Measurements from ENCODE around the gene GAK. TPM values are rescaled to one million over a fixed set of nuclear protein-coding genes. Genes with fewer than 3 reads are reported as not detected.

GAK gene
- total RNA-seq, 1 donor from 2014 or later = 19.8 TPM

DNA sequence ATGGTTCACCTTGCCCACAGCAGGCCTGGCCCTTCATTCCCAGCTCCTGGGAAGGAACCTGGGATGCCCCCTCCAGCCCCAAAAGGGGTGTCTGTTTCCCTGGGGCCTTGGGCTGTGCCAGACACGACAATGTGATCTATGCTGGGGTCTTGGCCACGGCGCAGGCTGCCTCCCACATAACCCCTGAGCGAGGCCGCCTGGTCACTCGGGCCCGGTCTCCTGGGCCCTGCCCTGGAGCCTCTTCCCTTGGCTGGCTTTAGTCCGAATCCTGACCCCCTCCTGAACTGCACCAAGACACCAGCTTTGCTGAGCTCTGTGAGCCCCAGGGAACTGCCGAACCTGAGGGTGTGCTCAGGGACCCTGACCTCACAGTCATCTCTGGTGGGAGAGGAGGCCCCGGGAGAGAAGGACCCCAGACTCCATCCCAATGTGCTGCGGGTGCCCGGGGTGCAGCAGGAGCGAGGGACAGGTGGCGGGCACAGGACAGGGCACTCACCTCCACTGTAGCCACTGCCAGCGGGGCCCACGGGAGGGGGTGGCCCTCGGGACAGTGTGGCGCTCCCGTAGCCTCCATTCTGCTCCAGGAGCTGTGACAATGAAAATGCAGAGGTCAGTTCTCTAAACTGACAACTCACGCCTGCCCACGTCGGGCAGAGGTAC is 42.0 kb downstream of the GAK start:
- Histone ChIP-seq H3K27me3 (ENCODE audit: control insufficient read depth in 3 of 3, insufficient read depth in 3 of 3, low read length in 3 of 3) (no peaks in the 10 kb centered on the region), H3K9ac (ENCODE audit: low read depth in 1 of 3, low read length in 3 of 3) (no peak overlapping the region), H3K4me3 (ENCODE audit: low read length in 3 of 3) (no peak overlapping the region), H3K36me3 (ENCODE audit: control insufficient read depth in 3 of 3, insufficient read depth in 3 of 3, low read length in 3 of 3) (peaks cover 36 to 56% (median 48%) of the 10 kb centered on the region in 3 donors), H3K27ac (ENCODE audit: low read depth, low read length) (no peak overlapping the region), H3K4me1 (ENCODE audit: control insufficient read depth in 3 of 3, insufficient read depth in 3 of 3, low read length in 3 of 3) (peaks cover 0 to 2% (median 0%) of the 10 kb centered on the region in 3 donors), H3K9me3 (ENCODE audit: control insufficient read depth in 3 of 3, low read length in 3 of 3) (no peaks in the 10 kb centered on the region)

DNA sequence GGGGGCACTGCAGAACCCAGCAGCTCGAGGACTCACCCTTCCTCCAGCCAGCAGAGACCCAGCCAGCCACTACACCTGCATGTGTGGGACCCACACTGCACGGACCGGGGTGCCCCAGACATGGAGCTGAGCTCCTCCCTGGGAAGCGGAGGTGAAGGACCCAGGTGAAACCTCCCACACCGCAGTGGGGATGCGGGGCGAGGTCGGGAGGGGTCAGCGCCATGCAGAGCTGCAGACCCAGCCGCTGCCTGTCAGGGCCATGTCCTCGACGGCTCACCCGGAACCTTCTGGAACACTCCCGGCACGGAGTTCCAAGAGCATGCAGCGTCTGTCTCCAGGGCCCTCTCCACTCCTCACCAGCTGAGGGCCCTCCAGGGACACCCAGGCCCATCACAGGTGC is 42.6 kb downstream of the GAK start:
- Histone ChIP-seq H3K36me3 (ENCODE audit: control insufficient read depth in 3 of 3, insufficient read depth in 3 of 3, low read length in 3 of 3) (peaks cover 41 to 53% (median 49%) of the 10 kb centered on the region in 3 donors), H3K27me3 (ENCODE audit: control insufficient read depth in 3 of 3, insufficient read depth in 3 of 3, low read length in 3 of 3) (no peaks in the 10 kb centered on the region), H3K27ac (ENCODE audit: low read depth, low read length) (no peak overlapping the region), H3K4me1 (ENCODE audit: control insufficient read depth in 3 of 3, insufficient read depth in 3 of 3, low read length in 3 of 3) (peaks cover 0 to 2% (median 0%) of the 10 kb centered on the region in 3 donors), H3K9me3 (ENCODE audit: control insufficient read depth in 3 of 3, low read length in 3 of 3) (no peaks in the 10 kb centered on the region), H3K4me3 (ENCODE audit: low read length in 3 of 3) (no peak overlapping the region), H3K9ac (ENCODE audit: low read depth in 1 of 3, low read length in 3 of 3) (no peak overlapping the region)

DNA sequence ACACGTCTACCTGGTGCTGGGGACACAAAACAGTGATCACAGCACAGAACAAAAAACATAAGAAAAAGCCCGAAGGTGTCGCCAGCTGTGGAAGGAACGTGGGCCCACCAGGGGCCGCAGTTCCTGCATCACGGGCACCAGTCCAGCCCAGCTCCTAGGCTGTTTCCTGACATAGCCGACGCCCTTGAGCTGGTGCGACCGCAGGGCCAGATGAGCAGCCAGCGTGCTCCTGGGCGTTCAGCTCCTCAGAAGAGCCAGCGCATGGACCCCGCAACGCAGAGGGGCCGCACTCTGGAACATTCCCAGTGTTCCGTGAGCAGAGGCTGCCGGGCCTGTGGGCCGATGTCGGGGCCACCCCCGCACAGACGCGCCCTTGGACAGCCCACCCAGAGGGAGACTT is 44.1 kb downstream of the GAK start:
- H3K36me3 ChIP-seq (ENCODE audit: control insufficient read depth in 3 of 3, insufficient read depth in 3 of 3, low read length in 3 of 3) = peaks cover 45 to 60% (median 56%) of the 10 kb centered on the region in 3 donors
- H3K9ac ChIP-seq (ENCODE audit: low read depth in 1 of 3, low read length in 3 of 3) = no peak overlapping the region
- H3K4me1 ChIP-seq (ENCODE audit: control insufficient read depth in 3 of 3, insufficient read depth in 3 of 3, low read length in 3 of 3) = peaks cover 0 to 2% (median 0%) of the 10 kb centered on the region in 3 donors
- H3K27me3 ChIP-seq (ENCODE audit: control insufficient read depth in 3 of 3, insufficient read depth in 3 of 3, low read length in 3 of 3) = no peaks in the 10 kb centered on the region
- no peak overlapping the region for H3K27ac ChIP-seq (ENCODE audit: low read depth, low read length)
- H3K9me3 ChIP-seq (ENCODE audit: control insufficient read depth in 3 of 3, low read length in 3 of 3) = no peaks in the 10 kb centered on the region
- no peak overlapping the region for H3K4me3 ChIP-seq (ENCODE audit: low read length in 3 of 3)

- Histone ChIP-seq H3K4me1 (ENCODE audit: control insufficient read depth in 3 of 3, insufficient read depth in 3 of 3, low read length in 3 of 3) (peaks cover 0 to 2% (median 0%) of the 10 kb centered on the region in 3 donors), H3K27me3 (ENCODE audit: control insufficient read depth in 3 of 3, insufficient read depth in 3 of 3, low read length in 3 of 3) (no peaks in the 10 kb centered on the region), H3K9me3 (ENCODE audit: control insufficient read depth in 3 of 3, low read length in 3 of 3) (no peaks in the 10 kb centered on the region), H3K27ac (ENCODE audit: low read depth, low read length) (no peak overlapping the region), H3K9ac (ENCODE audit: low read depth in 1 of 3, low read length in 3 of 3) (no peak overlapping the region), H3K4me3 (ENCODE audit: low read length in 3 of 3) (no peak overlapping the region), H3K36me3 (ENCODE audit: control insufficient read depth in 3 of 3, insufficient read depth in 3 of 3, low read length in 3 of 3) (peaks cover 47 to 62% (median 56%) of the 10 kb centered on the region in 3 donors)
Measured at GRCh38 chr4:887034-887763, 44.9 kb downstream of the GAK start.

GRCh38 chr4:886244-886643 is 45.9 kb downstream of the GAK start:
- H3K4me1 ChIP-seq (ENCODE audit: control insufficient read depth in 3 of 3, insufficient read depth in 3 of 3, low read length in 3 of 3) = peaks cover 0 to 2% (median 0%) of the 10 kb centered on the region in 3 donors
- no peaks in the 10 kb centered on the region for H3K27me3 ChIP-seq (ENCODE audit: control insufficient read depth in 3 of 3, insufficient read depth in 3 of 3, low read length in 3 of 3)
- no peak overlapping the region for H3K27ac ChIP-seq (ENCODE audit: low read depth, low read length)
- no peak overlapping the region for H3K9ac ChIP-seq (ENCODE audit: low read depth in 1 of 3, low read length in 3 of 3)
- no peaks in the 10 kb centered on the region for H3K9me3 ChIP-seq (ENCODE audit: control insufficient read depth in 3 of 3, low read length in 3 of 3)
- H3K36me3 ChIP-seq (ENCODE audit: control insufficient read depth in 3 of 3, insufficient read depth in 3 of 3, low read length in 3 of 3) = peaks cover 56 to 72% (median 61%) of the 10 kb centered on the region in 3 donors
- no peak overlapping the region for H3K4me3 ChIP-seq (ENCODE audit: low read length in 3 of 3)

GRCh38 chr4:885353-885752 is 46.8 kb downstream of the GAK start:
- no peaks in the 10 kb centered on the region for H3K27me3 ChIP-seq (ENCODE audit: control insufficient read depth in 3 of 3, insufficient read depth in 3 of 3, low read length in 3 of 3)
- H3K27ac ChIP-seq (ENCODE audit: low read depth, low read length) = no peak overlapping the region
- H3K9ac ChIP-seq (ENCODE audit: low read depth in 1 of 3, low read length in 3 of 3) = no peak overlapping the region
- H3K36me3 ChIP-seq (ENCODE audit: control insufficient read depth in 3 of 3, insufficient read depth in 3 of 3, low read length in 3 of 3) = peaks cover 62 to 74% (median 63%) of the 10 kb centered on the region in 3 donors
- H3K4me3 ChIP-seq (ENCODE audit: low read length in 3 of 3) = no peak overlapping the region
- H3K4me1 ChIP-seq (ENCODE audit: control insufficient read depth in 3 of 3, insufficient read depth in 3 of 3, low read length in 3 of 3) = peaks cover 0 to 2% (median 0%) of the 10 kb centered on the region in 3 donors
- no peaks in the 10 kb centered on the region for H3K9me3 ChIP-seq (ENCODE audit: control insufficient read depth in 3 of 3, low read length in 3 of 3)

- Histone ChIP-seq H3K4me3 (ENCODE audit: low read length in 3 of 3) (no peak overlapping the region), H3K4me1 (ENCODE audit: control insufficient read depth in 3 of 3, insufficient read depth in 3 of 3, low read length in 3 of 3) (peaks cover 0 to 2% (median 0%) of the 10 kb centered on the region in 3 donors), H3K9ac (ENCODE audit: low read depth in 1 of 3, low read length in 3 of 3) (no peak overlapping the region), H3K9me3 (ENCODE audit: control insufficient read depth in 3 of 3, low read length in 3 of 3) (no peaks in the 10 kb centered on the region), H3K27ac (ENCODE audit: low read depth, low read length) (no peak overlapping the region), H3K36me3 (ENCODE audit: control insufficient read depth in 3 of 3, insufficient read depth in 3 of 3, low read length in 3 of 3) (peaks cover 62 to 74% (median 66%) of the 10 kb centered on the region in 3 donors), H3K27me3 (ENCODE audit: control insufficient read depth in 3 of 3, insufficient read depth in 3 of 3, low read length in 3 of 3) (no peaks in the 10 kb centered on the region)
Measured at GRCh38 chr4:884896-885295, 47.2 kb downstream of the GAK start.

DNA sequence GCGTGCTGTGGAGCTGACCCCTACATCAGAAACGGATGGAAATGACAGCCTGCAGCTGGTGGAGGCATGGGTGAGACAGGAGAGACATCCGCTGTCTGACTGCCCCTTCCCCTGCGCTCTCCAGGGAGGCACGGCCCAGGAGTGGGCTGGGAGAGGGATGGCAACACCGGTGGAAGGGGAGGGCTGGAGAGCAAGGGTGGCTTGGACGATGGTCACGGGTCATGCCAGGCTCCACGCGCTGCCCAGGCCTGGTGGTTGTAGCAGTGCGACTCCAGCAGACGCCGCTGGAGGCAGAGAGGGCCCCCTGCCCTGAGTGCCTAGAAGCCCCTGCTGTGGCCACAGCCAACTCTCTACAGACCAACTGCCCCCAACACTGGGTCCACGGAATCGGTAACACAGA is 47.9 kb downstream of the GAK start:
- Histone ChIP-seq H3K27ac (ENCODE audit: low read depth, low read length) (no peak overlapping the region), H3K27me3 (ENCODE audit: control insufficient read depth in 3 of 3, insufficient read depth in 3 of 3, low read length in 3 of 3) (no peaks in the 10 kb centered on the region), H3K36me3 (ENCODE audit: control insufficient read depth in 3 of 3, insufficient read depth in 3 of 3, low read length in 3 of 3) (peaks cover 64 to 75% (median 67%) of the 10 kb centered on the region in 3 donors), H3K9ac (ENCODE audit: low read depth in 1 of 3, low read length in 3 of 3) (no peak overlapping the region), H3K9me3 (ENCODE audit: control insufficient read depth in 3 of 3, low read length in 3 of 3) (no peaks in the 10 kb centered on the region), H3K4me3 (ENCODE audit: low read length in 3 of 3) (no peak overlapping the region), H3K4me1 (ENCODE audit: control insufficient read depth in 3 of 3, insufficient read depth in 3 of 3, low read length in 3 of 3) (peaks cover 0 to 2% (median 0%) of the 10 kb centered on the region in 3 donors)

GRCh38 chr4:883377-884095 is 48.6 kb downstream of the GAK start:
- Histone ChIP-seq H3K4me3 (ENCODE audit: low read length in 3 of 3) (no peak overlapping the region), H3K4me1 (ENCODE audit: control insufficient read depth in 3 of 3, insufficient read depth in 3 of 3, low read length in 3 of 3) (peaks cover 0 to 2% (median 0%) of the 10 kb centered on the region in 3 donors), H3K36me3 (ENCODE audit: control insufficient read depth in 3 of 3, insufficient read depth in 3 of 3, low read length in 3 of 3) (peaks cover 63 to 80% (median 73%) of the 10 kb centered on the region in 3 donors), H3K9ac (ENCODE audit: low read depth in 1 of 3, low read length in 3 of 3) (no peak overlapping the region), H3K9me3 (ENCODE audit: control insufficient read depth in 3 of 3, low read length in 3 of 3) (no peaks in the 10 kb centered on the region), H3K27ac (ENCODE audit: low read depth, low read length) (no peak overlapping the region), H3K27me3 (ENCODE audit: control insufficient read depth in 3 of 3, insufficient read depth in 3 of 3, low read length in 3 of 3) (no peaks in the 10 kb centered on the region)
